Measurements from ENCODE around the gene TSC2.

TSC2 gene

GRCh38 chr16:1999866-2000514 is 47.8 kb upstream of the TSC2 start:
- TF ChIP-seq, protein P1, sequence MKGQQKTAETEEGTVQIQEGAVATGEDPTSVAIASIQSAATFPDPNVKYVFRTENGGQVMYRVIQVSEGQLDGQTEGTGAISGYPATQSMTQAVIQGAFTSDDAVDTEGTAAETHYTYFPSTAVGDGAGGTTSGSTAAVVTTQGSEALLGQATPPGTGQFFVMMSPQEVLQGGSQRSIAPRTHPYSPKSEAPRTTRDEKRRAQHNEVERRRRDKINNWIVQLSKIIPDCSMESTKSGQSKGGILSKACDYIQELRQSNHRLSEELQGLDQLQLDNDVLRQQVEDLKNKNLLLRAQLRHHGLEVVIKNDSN (IDR thresholded peaks at IDR 0.05): no peak
- no peak for TF ChIP-seq ZBTB7A (IDR thresholded peaks at IDR 0.05; ENCODE audit: low read depth)
- TF ChIP-seq, protein P2, sequence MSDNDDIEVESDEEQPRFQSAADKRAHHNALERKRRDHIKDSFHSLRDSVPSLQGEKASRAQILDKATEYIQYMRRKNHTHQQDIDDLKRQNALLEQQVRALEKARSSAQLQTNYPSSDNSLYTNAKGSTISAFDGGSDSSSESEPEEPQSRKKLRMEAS (IDR thresholded peaks at IDR 0.05): no peak
- no peak for TF ChIP-seq CREB1 (IDR thresholded peaks at IDR 0.05; ENCODE audit: low read depth)
- no peak for TF ChIP-seq FOXM1 (IDR thresholded peaks at IDR 0.05; ENCODE audit: borderline replicate concordance, low read depth)
- TF ChIP-seq REST (IDR thresholded peaks at IDR 0.05; ENCODE audit: low read depth): no peak

DNA sequence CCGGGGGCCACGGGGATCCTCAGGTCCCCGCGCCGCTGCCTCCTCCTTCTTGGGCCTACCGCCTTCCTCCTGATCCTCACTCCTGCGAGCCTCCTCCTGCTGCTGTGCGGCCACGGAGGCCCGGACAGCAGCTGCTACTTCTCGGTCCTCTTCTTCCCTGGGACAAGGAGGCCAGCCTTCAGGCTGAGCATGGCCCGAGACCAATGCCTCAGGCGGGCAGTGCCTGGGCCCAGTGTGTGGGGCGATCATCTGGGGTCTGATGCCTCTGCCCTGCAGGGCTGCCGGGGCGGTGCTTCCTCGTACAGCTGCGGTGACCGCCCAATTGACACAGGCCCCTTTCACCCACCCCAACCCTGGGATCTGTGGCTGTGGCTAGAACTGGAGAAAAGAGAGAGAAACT is 46.8 kb upstream of the TSC2 start:
- TF ChIP-seq, protein P2 (IDR thresholded peaks at IDR 0.05): no peak
- no peak for TF ChIP-seq RAD21 (IDR thresholded peaks at IDR 0.05; ENCODE audit: low read depth)
- TF ChIP-seq YY1 (IDR thresholded peaks at IDR 0.05; ENCODE audit: low read depth): no peak
- TF ChIP-seq, protein P1 (IDR thresholded peaks at IDR 0.05): no peak
- TF ChIP-seq REST (IDR thresholded peaks at IDR 0.05; ENCODE audit: low read depth): no peak
- no peak for TF ChIP-seq NFIC (IDR thresholded peaks at IDR 0.05)
- TF ChIP-seq CEBPB (IDR thresholded peaks at IDR 0.05): no peak
- TF ChIP-seq FOXM1 (IDR thresholded peaks at IDR 0.05; ENCODE audit: borderline replicate concordance, low read depth): no peak
- TF ChIP-seq TCF12 (IDR thresholded peaks at IDR 0.05; ENCODE audit: low read depth): no peak
- TF ChIP-seq ZBTB7A (IDR thresholded peaks at IDR 0.05; ENCODE audit: low read depth): no peak
- TF ChIP-seq TEAD4 (IDR thresholded peaks at IDR 0.05): no peak
- no peak for TF ChIP-seq CREB1 (IDR thresholded peaks at IDR 0.05; ENCODE audit: low read depth)
- no peak for TF ChIP-seq EP300 (IDR thresholded peaks at IDR 0.05; ENCODE audit: borderline replicate concordance)
- no peak for TF ChIP-seq EGR1 (IDR thresholded peaks at IDR 0.05)
- TF ChIP-seq TAF1 (IDR thresholded peaks at IDR 0.05; ENCODE audit: low read depth): no peak

GRCh38 chr16:2001456-2002355 is 46.1 kb upstream of the TSC2 start:
- TF ChIP-seq EP300 (IDR thresholded peaks at IDR 0.05; ENCODE audit: borderline replicate concordance) (no peak), CREB1 (IDR thresholded peaks at IDR 0.05; ENCODE audit: low read depth) (no peak), TAF1 (IDR thresholded peaks at IDR 0.05; ENCODE audit: low read depth) (no peak), RAD21 (IDR thresholded peaks at IDR 0.05; ENCODE audit: low read depth) (no peak), ZBTB7A (IDR thresholded peaks at IDR 0.05; ENCODE audit: low read depth) (no peak)
- TF ChIP-seq, protein P2 (IDR thresholded peaks at IDR 0.05): no peak

DNA sequence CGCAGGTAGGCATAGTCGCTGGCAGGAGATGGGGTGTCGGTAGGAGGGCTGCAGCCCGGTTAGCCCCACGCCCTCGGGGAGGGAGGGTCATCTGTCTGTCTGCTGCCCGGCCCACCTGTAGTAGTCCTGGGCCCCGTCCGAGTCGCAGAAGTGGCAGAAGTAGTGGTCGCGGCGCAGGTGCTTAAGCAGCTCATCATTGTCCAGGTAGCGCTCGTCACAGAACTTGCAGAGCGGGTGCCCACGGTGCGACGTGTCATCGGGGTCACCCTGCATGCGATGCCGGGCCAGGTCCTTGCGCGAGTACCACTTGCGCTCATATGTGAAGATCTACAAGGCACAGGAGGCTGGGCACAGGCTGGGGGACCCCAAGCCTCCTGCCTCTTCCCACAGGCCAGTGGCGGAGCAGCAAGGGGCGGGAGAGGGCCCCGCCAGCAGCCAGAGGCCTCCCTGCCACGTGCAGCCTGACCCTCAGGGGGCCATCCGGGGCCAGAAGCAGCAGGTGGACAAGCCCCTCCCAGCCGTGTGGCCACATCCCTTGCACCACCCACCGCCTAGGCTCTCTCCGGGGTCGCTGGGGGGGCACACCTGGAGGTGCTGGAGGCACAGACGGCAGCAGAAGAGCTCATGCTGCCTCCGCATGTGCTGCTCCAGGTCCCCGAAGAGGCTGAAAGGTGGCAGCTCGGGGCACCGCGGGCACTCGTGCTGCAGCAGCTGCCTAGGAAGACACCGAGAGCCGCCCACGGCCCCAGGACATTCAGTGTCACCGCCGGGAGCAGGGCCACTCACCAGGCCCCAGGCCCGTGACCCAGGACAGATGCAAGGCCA is 45.2 kb upstream of the TSC2 start:
- TF ChIP-seq, protein P2 (IDR thresholded peaks at IDR 0.05): no peak
- no peak for TF ChIP-seq CEBPB (IDR thresholded peaks at IDR 0.05)
- no peak for TF ChIP-seq RAD21 (IDR thresholded peaks at IDR 0.05; ENCODE audit: low read depth)
- TF ChIP-seq TCF12 (IDR thresholded peaks at IDR 0.05; ENCODE audit: low read depth): no peak
- no peak for TF ChIP-seq CREB1 (IDR thresholded peaks at IDR 0.05; ENCODE audit: low read depth)
- TF ChIP-seq EGR1 (IDR thresholded peaks at IDR 0.05): no peak
- TF ChIP-seq YY1 (IDR thresholded peaks at IDR 0.05; ENCODE audit: low read depth): no peak
- TF ChIP-seq TEAD4 (IDR thresholded peaks at IDR 0.05): no peak
- TF ChIP-seq FOXM1 (IDR thresholded peaks at IDR 0.05; ENCODE audit: borderline replicate concordance, low read depth): no peak
- TF ChIP-seq TAF1 (IDR thresholded peaks at IDR 0.05; ENCODE audit: low read depth): no peak
- no peak for TF ChIP-seq NFIC (IDR thresholded peaks at IDR 0.05)
- TF ChIP-seq, protein P1 (IDR thresholded peaks at IDR 0.05): no peak
- no peak for TF ChIP-seq EP300 (IDR thresholded peaks at IDR 0.05; ENCODE audit: borderline replicate concordance)
- no peak for TF ChIP-seq REST (IDR thresholded peaks at IDR 0.05; ENCODE audit: low read depth)
- no peak for TF ChIP-seq ZBTB7A (IDR thresholded peaks at IDR 0.05; ENCODE audit: low read depth)
